Peyer's patch (tissue), 4 donors: ENCODE measurements around the gene PIP5K1B.

ENCODE experiments used
- CTCF ChIP-seq, 6 experiments: fragments of 450-650 bp in 4 of 6; fragments of 200-600 bp in 2 of 6; sonication (generic) in 1 of 6; IDR thresholded peaks; one replicate each; pipeline ENCODE4 v1.5.1; 2017 to 2019; ENCODE audit warnings: antibody characterized with exemption in 6 of 6, mild to moderate bottlenecking in 3 of 6, moderate library complexity in 1 of 6
- POLR2A ChIP-seq, 2 donors: fragments of 450-650 bp; IDR thresholded peaks; one replicate each; pipeline ENCODE4 v1.5.1; 2017; ENCODE audit warnings: antibody characterized with exemption in 2 of 2, mild to moderate bottlenecking in 2 of 2, moderate library complexity in 2 of 2

DNA sequence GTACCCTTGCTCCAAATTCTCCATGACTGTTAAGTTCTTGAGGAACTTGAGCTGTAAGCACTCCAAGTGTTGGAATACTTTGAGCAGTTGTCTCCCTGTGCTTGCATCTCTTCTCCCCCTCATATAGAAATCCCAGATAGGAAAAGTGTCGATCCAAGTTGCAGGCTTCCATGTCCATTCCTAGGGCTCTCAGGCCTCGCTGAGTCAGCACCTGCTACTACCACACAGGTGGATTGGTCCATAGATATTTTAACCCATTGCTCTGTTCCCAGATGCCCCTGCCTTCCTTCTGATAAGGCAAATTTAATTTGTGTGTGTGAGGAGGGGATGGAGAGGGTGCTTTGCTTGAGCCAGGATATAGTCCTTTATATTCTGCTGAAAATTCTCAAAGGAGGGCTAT is 95.8 kb downstream of the PIP5K1B start:
- no peak for TF ChIP-seq CTCF (IDR thresholded peaks at IDR 0.05)
- no peak for TF ChIP-seq POLR2A (IDR thresholded peaks at IDR 0.05)
